ENCODE measurements around the gene DOK4. TPM values are rescaled to one million over a fixed set of nuclear protein-coding genes. Genes with fewer than 3 reads are reported as not detected.
"Not testable (repeated sequence)": the region's sequence is repeated elsewhere in the genome, so short reads cannot be mapped to it uniquely, and the experiment has no call there.

The DOK4 gene
- total RNA-seq, 1 experiment from 2014 or later: 15.5 TPM

DNA sequence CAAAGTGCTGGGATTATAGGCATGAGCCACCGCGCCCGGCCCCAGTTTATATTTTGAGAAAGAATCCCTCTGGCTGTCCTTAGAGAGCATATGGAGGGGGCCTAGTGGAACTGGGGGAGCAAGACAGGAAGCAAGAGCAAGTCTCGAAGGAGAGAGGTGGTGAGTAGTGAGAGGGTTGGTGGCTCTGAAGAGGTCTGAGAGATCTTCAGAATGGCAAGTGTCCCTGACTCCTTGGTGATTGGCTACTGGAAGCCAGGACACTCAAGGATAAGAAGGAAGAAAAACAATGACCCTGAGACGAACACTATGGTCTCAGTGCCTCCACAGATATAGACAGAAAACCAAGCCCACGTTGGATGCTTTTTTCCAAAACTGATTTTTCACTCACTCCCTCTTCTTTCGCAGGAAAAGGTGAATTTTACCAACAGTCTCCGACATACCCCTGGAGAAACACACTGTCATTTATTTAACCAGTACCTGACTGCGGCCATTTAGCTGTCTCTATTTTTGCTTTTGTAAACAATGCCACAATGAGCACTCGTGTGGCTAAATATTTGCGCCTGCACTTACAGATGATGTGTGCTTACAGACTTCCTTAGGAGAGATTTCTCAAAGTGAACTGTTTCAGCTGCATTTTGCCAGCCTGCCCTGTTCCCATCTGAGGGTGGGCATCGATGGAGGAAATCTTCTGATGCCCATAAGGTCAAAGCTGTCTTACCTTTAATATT, 15.9 kb upstream of the DOK4 start:
- no peak for DNase-seq (ENCODE audit: low spot score)

DNA sequence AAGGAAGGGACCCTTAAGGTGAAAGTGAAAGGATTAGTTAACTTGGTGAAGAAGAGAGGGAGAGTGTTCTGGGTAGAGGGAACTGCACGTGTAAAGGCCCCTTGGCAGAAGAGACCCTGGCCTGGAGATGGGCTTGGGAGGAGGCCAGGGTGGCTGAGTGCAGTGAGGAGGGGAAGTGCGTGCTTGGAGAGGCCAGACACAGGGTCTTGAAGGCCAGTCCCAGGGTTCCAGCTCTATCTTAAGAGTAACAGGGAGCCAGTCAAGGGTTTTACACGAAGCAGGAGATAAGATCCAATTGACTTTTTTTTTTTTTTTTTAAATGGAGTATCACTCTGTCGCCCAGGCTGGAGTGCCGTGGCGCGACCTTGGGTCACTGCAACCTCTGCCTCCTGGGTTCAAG, 15.2 kb upstream of the DOK4 start:
- no peak for DNase-seq (ENCODE audit: low spot score)

DNA sequence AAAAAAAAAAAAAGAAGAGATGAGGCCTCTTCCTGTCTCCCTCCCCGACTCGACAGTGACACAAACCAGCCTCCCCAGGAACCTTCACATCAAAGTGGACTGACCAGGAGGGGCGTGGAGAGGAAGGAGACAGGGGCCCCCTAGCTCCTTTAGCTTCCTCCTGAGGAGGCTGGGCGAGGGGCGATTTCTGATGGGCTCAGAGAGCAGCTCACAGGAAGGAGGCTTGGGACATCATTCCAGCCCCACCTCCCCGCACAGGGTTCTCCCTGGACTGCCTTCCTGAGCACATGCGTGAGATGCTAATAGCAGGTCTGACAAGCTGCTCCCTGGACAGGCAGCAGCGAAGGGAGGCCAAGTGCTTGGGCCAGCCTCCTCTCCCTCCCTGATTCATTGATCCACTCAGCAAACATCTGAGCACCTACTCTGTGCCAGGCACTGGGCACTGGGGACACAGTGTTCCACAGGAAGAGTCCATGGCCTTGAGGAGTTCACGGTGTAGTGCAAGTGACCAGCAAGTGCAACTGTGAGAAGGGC, 14.4 kb upstream of the DOK4 start:
- no peak for DNase-seq (ENCODE audit: low spot score)

DNA sequence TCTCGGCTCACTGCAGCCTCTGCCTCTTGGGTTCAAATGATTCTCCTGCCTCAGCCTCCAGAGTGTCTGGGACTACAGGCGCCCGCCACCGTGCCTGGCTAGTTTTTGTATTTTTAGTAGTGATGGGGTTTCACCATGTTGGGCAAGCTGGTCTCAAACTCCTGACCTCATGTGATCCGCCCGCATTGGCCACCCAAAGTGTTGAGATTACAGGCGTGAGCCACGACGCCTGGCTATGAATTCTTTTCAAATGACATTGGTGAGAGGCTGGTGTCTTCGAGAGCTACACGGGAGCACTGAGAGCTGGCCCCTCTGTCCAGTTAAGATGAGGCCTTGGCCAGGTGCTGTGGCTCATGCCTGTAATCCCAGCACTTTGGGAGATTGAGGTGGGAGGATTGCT, 13.6 kb upstream of the DOK4 start:
- not testable (repeated sequence) for DNase-seq (ENCODE audit: low spot score)

DNA sequence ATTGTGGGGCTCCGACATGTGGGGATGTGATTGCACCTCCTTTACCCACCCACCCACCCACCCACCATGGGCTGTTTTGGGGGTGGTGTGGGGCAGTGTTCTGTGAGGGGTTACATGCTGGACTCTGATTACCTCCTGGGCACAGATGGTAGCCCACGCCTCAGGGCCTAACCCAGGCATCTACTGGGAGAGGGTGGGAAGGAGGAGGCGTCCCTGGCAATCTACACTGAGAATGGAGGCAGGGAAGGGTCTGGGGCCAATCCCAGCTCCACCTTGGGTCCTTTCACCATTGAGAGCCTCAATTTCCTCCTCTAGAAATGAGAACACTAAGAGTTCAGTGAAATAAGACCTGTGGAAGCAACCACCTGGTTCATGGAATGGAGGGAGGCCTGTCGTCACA, 11.7 kb upstream of the DOK4 start:
- no peak for DNase-seq (ENCODE audit: low spot score)

DNA sequence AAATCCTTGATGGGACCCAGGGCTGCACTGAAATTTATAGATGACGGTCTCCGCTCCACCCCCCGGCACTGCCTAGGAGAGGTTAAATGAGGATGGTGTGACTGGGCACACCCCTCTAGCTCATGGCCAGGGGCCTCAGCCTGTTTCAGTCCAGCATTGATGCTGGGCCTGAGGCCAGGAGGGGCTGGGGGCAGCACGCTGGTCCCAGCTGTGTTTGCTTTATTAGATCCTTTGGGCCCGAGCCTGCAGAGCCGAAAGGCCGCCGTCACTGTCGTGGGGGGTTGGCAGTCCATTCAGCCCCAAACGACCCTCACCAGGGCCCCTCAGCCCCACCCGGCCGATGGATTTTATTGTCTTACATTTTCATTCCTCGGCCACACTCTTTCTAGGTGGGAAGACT, 10.8 kb upstream of the DOK4 start:
- no peak for DNase-seq (ENCODE audit: low spot score)

DNA sequence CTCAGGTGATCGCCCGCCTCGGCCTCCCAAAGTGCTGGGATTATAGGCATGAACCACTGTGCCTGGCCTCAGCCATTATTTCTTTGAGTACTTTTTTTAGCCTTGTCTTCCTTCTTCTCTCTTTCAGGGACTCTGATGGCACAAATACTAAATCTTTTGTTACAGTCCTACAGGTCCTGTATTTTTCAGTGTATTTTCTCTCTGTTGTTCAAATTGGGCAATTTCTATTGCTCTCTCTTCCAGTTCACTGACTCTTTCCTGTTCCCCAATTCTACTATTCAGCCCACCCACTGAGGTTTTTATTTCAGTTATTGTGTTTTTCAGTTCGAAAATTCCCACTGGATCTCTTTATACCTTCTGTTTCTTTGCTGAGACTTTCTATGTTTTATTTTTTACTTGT, 7.5 kb upstream of the DOK4 start:
- DNase-seq (ENCODE audit: low spot score): no peak

DNA sequence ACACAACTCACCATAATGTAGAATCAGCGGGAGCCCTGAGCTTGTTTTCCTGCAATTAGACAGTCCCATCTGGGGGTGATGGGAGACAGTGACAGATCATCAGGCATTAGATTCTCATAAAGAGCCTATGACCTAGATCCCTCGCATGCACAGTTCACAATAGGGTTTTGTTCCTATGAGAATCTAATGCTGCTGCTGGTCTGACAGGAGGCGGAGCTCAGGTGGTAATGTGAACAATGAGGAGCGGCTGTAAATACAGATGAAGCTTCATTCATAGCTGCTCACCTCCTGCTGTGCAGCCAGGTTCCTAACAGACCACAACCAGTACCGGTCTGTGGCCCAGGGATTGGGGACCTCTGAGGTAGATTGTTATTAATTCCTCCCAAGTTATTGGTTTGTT, 2.9 kb upstream of the DOK4 start:
- DNase-seq (ENCODE audit: low spot score): no peak

DNA sequence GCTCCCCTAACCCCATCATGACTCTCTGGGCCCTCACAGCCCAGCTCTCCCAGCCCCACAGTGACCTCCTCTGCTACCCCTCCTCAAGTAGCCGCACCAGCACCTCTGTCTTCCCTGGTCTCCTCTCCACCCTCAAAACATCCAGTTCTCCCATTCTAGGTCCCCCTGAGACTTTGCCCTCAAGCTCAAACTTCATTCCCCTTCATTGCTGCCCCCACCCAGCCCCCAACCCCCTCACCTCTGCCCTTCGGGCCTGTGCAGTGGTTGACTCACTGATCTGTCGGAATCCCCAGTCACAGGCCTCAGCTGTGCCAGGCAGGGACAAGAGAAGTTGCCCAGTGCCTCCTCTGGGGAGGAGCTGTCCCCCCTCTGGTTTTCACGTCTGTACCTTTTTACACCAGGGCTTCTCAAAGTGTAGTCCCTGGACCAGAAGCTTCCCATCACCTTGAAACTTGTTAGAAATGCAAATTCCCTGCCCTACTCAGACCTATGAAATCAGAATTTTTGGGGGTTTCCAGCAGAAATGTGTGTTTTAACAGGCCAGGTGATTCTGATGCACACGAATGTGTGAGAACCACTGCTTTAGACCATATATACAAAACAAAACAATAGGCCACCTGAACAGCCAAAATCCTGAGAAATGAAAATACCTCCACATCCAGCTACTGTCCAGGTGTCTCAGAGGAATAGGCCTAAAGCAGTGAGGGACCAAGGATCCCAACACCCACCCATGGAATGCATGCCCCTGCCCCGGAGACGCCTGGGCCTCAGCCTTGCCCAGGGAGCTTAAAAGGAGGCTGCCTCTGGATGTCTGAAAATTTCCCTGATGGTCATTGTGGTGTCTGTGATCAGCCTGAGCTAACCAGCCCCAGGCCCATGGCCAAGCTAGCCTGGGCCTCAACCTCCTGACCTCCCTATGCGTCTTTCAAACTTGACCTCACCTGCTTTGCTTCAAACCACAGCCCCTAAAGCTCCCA, 853 bp upstream of the DOK4 start:
- DNase-seq (ENCODE audit: low spot score): no peak

DNA sequence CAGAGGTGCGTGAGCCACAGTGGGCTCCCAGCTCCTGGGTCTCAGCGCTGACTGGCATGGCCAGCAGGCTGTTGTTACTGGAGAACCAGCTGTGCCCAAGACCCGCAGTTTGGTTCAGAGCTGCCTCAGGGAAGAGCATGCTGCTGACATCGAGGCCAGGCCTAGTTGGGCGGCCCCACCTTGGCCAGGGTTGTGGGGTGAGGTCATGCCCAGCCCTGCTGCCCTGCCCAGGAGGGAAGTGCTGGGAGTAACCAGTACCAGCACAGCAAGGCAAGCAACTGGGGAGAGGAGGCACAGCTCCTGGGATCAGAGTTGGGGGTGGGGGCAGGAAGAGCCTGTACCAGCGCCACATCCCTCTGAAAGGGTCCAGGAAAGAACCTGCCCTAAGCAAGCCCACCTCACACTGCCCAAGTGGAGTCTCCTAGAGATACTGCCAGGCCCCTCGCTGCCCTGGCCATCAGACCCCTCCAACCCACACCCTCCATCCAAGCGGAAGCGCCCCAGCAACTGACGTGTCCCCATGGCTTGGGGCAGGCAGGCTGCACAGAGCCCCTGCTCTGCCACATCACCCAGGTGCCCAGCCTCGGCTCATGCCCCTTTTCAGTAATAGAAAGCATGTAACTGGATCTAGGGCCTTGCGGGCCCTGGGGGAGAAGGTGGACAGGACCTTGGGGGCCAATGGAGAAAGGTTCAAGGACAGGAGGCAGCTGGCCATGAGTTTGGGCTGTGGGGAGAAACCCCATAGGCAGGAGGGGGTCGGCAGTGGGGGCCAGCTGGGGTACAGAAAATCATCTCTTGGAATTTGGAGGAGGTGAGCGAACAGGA, 990 bp downstream of the DOK4 start:
- DNase-seq (ENCODE audit: low spot score): no peak

DNA sequence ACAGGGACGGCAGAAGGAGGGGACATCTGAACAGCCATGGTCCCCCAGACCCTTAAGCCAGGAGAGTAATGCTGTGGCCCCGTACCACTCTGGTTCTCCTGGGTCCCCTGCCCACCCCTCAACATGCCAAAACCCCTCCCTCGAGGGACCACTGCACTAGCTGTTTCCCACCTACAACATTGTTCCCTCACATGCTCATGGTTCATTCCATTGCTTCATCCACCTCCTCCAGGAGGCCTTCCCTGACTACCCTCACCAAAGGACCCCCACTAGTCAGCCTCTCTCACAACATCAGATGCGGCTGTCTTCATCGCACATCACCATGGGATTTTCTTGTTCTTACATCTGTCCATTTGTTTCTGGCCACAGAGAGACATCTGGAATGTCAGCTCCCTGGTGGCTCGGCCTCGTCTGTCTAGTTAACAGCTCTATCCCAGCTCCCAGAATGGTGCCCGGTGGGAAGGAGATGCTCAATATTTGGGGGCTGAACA, 1.7 kb downstream of the DOK4 start:
- DNase-seq (ENCODE audit: low spot score): no peak

DNA sequence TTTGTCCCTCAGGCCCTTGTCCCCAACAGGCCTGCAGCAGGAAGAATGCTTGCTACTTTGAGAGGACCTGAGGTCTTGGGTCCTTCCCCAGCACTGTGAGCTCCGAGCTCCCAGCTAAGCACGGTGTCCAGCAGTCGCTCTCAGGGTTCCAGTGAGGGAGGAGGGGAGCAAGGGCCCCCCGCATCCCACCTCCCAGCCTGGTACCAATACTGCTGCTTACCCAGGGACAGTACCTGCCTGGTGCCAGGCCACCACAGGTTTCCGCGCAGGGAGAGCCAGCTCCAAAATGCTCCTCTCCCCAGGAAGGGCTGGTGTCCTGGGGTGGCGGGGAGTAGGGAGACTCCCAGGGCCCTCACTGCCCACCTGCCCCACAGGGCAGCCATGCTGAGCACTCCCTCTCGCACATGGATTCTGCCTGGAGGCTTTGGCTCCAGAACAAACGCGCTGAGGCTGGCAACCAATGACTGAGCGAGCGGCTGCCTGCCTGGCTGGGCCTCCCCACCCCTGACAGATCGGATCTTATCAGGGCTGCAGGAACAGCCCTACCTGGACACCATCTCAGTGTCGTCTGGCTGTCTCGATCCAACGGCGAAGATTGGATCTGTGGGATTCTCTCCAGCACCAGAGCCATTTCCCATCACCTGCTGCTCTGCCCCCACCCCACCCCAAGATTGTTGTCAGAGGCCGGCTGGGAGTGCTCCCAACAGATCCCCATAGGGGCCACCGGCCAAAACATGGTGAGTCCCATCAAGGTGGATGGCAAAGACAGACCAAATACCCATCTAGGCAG, 2.4 kb downstream of the DOK4 start:
- DNase-seq (ENCODE audit: low spot score): no peak

DNA sequence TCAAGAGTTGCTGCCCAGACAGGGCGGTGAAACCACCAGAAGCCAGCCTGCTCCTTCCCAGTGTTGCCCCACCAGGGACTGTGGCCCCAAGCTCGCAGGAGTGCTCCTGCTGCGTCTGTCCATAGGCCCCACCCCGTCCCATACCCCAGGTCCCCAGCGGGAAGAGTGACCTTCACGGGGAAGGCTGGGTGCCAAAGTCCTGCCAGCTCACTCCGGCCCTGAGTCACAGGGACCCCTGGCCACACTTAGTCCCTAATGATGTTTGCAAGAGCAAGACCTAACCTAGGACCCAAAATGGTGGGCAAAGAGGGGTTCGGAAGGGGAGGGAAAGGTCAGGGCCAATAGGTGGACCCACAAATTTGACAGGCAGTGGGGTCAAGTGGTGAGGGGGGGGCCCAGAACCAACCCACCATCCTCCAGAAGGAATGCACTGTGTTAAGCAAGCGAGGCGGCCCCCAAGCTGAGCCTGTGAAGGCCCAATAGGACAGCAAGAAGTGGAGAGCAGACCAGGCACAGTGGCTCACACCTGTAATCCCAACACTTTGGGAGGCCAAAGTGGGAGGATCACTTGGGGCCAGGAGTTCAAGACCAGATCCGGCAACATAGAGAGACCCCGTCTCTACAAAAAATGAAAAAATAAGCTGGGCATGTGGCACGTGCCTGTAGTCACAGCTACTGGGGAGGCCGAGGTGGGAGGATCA, 3.3 kb downstream of the DOK4 start:
- no peak for DNase-seq (ENCODE audit: low spot score)

DNA sequence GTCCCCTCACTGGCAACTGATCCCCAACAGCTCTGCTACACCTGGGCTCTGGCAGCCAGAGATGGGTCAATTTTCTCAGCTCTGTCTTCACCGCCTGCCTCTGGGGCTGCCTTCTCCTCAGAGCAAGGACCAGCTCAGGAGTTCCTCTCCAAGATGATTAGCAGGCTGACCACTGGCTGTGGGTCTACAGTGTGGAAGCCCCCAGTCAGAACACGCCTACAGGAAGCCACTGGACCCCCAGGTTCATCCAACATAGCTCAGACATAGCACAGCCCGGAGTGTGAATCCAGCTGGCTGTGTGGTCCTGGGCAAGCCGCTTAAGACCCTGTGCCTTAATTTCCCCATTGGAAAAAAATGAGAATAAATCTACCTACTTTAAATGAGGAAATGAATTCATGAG, 4.9 kb downstream of the DOK4 start:
- no peak for DNase-seq (ENCODE audit: low spot score)

DNA sequence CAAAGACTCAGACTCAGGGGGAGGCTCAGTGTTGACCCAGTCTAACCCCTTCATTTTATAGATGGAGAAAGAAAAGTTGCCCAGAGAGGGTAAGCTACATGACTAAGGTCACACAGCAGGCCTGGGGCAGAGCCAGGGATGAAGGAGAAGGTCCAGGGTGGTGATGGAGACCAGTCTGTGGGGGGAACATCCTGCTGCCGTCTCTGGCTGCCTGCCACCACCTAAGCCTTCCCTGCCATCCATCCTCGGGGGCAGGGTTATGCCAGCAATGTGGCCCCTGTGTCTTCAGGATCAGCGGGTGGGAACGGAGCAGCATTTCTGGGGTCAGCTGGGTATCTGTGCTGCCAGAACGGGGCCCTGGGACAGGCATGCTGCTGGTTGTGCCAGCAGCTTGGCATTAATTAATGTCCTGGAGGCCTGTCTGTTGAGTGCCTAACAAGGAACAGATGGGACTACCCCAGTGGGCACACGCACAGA, 5.5 kb downstream of the DOK4 start:
- DNase-seq (ENCODE audit: low spot score): no peak

DNA sequence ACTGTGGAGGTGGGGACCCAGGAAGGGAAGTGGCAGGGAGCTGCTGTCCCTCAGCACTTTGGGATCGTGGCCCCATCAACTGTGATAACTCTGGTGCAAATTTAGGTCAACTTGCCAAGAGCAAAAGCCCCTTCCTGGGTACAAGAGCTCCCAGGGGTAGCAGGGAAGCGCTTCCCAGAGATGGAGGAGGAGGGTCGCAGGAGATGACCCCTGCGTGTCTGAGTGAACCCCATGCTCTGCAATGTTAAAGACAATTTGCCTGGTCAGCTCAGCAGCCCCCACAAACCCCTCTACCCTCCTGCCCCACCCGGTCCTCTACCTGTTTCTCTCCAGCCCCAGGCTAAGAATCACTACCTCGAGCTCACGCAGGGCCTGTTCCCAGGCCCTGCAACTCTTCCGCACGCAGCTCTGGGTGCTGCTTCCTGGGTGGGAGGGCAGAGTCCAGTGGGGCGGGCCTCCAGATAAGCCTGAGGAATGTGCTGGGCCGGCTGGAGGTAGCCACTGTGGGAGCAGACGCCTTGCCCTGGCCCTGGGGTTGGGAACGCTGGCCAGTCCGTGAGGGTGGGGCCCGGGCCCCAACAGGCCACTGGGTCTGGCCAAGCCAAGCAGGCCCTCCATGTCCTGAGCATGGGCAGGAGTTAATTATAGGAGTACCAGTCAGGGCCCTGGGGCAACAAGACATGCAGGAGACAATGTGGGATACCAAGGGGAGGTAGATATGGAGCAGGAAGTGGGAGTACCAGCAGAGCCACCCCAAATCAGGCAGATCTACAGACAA, 6.1 kb downstream of the DOK4 start:
- peak; percentile 39 for DNase-seq (ENCODE audit: low spot score)

DNA sequence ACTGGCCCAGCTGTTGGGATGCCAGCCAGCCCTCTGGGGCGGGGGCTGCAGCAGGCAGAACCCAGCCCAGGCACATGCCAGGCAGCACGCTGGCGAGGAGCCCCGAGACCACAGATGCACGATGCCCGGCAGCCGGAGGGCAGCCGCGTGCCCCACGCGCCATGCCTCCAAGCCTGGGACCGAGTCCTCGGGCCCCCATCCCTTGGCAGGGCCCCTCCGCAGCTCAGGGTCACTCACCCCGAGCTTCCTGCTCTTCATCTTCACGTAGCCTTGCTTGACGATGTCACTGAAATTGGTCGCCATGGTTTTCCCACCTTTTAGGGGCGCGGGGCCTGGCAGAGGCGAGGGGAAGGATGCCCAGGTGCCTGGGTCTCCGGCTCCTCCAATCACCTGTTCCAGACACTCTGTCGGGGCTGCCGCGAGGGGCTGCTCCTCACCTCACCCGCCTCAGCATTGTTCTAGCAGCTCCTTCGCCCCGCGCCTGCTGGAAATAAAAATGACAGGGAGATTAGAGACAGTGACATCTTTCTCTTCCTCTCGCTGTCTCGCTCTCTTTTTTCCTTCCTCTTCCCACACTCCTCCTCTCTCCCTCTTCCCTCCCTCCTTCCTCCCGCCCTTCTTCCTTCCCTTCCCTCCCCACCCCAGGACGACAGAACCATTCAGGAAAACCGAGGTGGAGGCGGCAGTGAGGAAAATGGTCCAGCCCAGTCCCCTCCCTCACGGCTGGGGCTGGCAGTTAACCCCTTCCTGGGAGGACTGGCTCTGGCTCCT, 6.9 kb downstream of the DOK4 start:
- peak; percentile 75 for DNase-seq (ENCODE audit: low spot score)

DNA sequence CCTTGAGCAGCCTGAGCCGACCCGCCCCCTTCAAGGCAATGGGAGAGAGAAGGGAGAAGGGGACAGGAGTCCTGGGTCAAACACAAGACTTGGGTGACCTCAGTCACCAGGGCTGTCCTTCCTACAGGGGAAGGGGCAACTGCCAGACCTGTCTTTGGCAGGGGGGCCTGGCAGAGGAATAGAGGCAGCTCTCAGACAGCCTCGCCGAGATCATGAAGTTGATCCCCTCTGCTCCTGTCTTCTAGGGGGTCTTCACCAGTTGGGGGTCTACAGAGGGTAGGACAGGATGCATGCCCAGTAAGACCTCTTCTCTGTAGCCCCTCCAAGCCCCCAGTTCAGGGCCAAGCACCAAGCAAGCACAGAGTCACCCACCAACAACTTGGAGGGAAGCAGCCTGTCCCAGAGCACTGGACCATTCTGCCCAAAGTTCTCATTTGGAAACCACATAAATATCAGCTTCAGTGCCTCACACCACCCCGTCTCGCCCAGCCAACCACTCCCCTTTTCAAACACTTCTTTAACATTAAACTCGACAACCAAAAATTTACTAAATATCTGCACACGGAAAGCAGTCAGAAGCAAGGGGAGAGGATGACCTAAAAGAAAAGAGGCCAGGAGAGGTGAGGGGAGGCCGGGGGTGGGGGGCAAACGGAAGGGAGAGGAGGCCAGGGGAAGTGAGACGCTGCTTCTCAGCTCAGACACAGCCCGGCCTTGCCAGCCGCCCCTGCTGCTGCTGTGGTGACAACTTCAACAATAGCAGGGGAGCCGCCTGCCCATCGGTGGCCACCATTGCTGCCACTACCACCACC, 7.7 kb downstream of the DOK4 start:
- DNase-seq (ENCODE audit: low spot score): no peak

Data from H4 (cell line).